SK-N-SH (cell line): Measurements from ENCODE around the gene CASK. TPM values are rescaled to one million over a fixed set of nuclear protein-coding genes. Genes with fewer than 3 reads are reported as not detected.

Experiments
- CTCF ChIA-PET: fragments of 300-600, 350-600 bp; formaldehyde crosslinking; extraction: SDS; loops from one replicate; lab custom pipeline; 2021; lab: Yijun Ruan, JAX
- POLR2A ChIA-PET: fragments of 350-600 bp; sonication (Branson Sonifier 250); formaldehyde crosslinking; extraction: SDS; loops from one replicate; lab custom pipeline; 2020; ENCODE audit warnings: antibody characterized with exemption, inconsistent platforms; lab: Yijun Ruan, JAX
- DNase-seq: peaks from one replicate; pipeline ENCODE4 v3.0.0; 2012
- H2AFZ ChIP-seq: fragments of 200-600 bp; sonication (generic); 2 replicates; pipeline ENCODE4 v1.8.1; 2016; ENCODE audit warnings: antibody characterized with exemption, mild to moderate bottlenecking, low read depth
- H3F3A ChIP-seq: fragments of 200-600 bp; sonication (generic); replicated peaks from 2 replicates; pipeline ENCODE3; 2016; ENCODE audit warnings: antibody characterized with exemption, mild to moderate bottlenecking; ENCODE audit not compliant: insufficient read depth
- H3K27ac ChIP-seq, 2 experiments: fragments of 200-500 bp in 1 of 2; fragments of 200-600 bp in 1 of 2; sonication (Bioruptor generic) in 1 of 2; sonication (generic), shearing (Covaris generic) in 1 of 2; 2 replicates each; pipeline versions ENCODE4 v1.5.1 to v1.6.1; 2014 to 2016; ENCODE audit warnings: low read depth in 2 of 2, inconsistent platforms in 1 of 2, low read length in 1 of 2, mild to moderate bottlenecking in 1 of 2, mixed read lengths in 1 of 2
- H3K27me3 ChIP-seq: fragments of 200-600 bp; sonication (generic), shearing (Covaris generic); 2 replicates; pipeline ENCODE4 v1.6.1; 2016; ENCODE audit warnings: mixed run types; ENCODE audit not compliant: insufficient read depth
- H3K36me3 ChIP-seq, 2 experiments: fragments of 200-500 bp in 1 of 2; fragments of 200-600 bp in 1 of 2; sonication (Bioruptor generic) in 1 of 2; sonication (generic) in 1 of 2; replicated peaks in 1 of 2; 2 replicates each; pipeline versions ENCODE3 to v1.5.1; 2014 to 2016; ENCODE audit warnings: low read length in 1 of 2, mild to moderate bottlenecking in 1 of 2; ENCODE audit not compliant: insufficient read depth in 2 of 2, control insufficient read depth in 1 of 2
- H3K4me1 ChIP-seq, 2 experiments: fragments of 200-500 bp in 1 of 2; fragments of 200-600 bp in 1 of 2; sonication (Bioruptor generic) in 1 of 2; sonication (generic), shearing (Covaris generic) in 1 of 2; 2 replicates each; pipeline versions ENCODE4 v1.5.1 to v1.6.1; 2014 to 2016; ENCODE audit warnings: low read depth in 1 of 2, low read length in 1 of 2, mixed run types in 1 of 2; ENCODE audit not compliant: insufficient read depth in 2 of 2, control insufficient read depth in 1 of 2
- H3K4me2 ChIP-seq: fragments of 200-600 bp; sonication (generic), shearing (Covaris generic); 2 replicates; pipeline ENCODE4 v1.6.1; 2017; ENCODE audit warnings: mixed run types
- H3K4me3 ChIP-seq, 2 experiments: fragments of 200-500 bp in 1 of 2; fragments of 200-600 bp in 1 of 2; sonication (Bioruptor generic) in 1 of 2; sonication (generic), shearing (Covaris generic) in 1 of 2; 2 replicates each; pipeline versions ENCODE4 v1.5.1 to v1.8.1; 2014 to 2016; ENCODE audit warnings: low read depth in 2 of 2, inconsistent platforms in 1 of 2, low read length in 1 of 2, mild to moderate bottlenecking in 1 of 2, mixed read lengths in 1 of 2, moderate library complexity in 1 of 2
- H3K79me2 ChIP-seq: fragments of 200-600 bp; sonication (generic); 2 replicates; pipeline ENCODE4 v1.8.1; 2017; ENCODE audit warnings: mild to moderate bottlenecking; ENCODE audit not compliant: insufficient read depth
- H3K9ac ChIP-seq: fragments of 200-600 bp; sonication (generic); 2 replicates; pipeline ENCODE4 v1.6.1; 2017; ENCODE audit warnings: mixed run types
- H3K9me2 ChIP-seq: fragments of 200-600 bp; sonication (generic); 2 replicates; pipeline ENCODE4 v1.6.1; 2017; ENCODE audit warnings: mixed run types
- H3K9me3 ChIP-seq: fragments of 200-600 bp; sonication (generic); 2 replicates; pipeline ENCODE4 v1.6.1; 2017; ENCODE audit warnings: mixed run types, mild to moderate bottlenecking, moderate library complexity
- H4K20me1 ChIP-seq: fragments of 200-600 bp; sonication (generic); 2 replicates; pipeline ENCODE4 v1.6.1; 2017; ENCODE audit warnings: mild to moderate bottlenecking, mixed run types; ENCODE audit not compliant: insufficient read depth
- CHD2 ChIP-seq: fragments of 150-350 bp; IDR thresholded peaks from 2 replicates; pipeline ENCODE4 v1.6.1; 2018; ENCODE audit warnings: low read length; ENCODE audit not compliant: partially characterized antibody
- ELF1 ChIP-seq: IDR thresholded peaks from 2 replicates; pipeline ENCODE4 v1.4.0; 2012
- EP300 ChIP-seq, 2 experiments: IDR thresholded peaks; 2 replicates each; pipeline versions ENCODE4 v1.4.0 to v1.6.1; 2012; ENCODE audit warnings: borderline replicate concordance in 1 of 2, low read depth in 1 of 2, low read length in 1 of 2
- FOSL2 ChIP-seq: IDR thresholded peaks from 2 replicates; pipeline ENCODE4 v1.4.0; 2012; ENCODE audit warnings: low read depth, mild to moderate bottlenecking, moderate library complexity, borderline replicate concordance
- FOXM1 ChIP-seq: IDR thresholded peaks from 2 replicates; pipeline ENCODE4 v1.4.0; 2012; ENCODE audit warnings: low read depth, mild to moderate bottlenecking
- GATA2 ChIP-seq: sonication (generic); formaldehyde crosslinking; IDR thresholded peaks from 2 replicates; pipeline ENCODE4 v1.5.0; 2020; ENCODE audit warnings: mild to moderate bottlenecking, missing genetic modification reagents
- IRF3 ChIP-seq: fragments of 150-350 bp; IDR thresholded peaks from 2 replicates; pipeline ENCODE4 v1.6.1; 2016; ENCODE audit warnings: mild to moderate bottlenecking, low read depth, low read length
- JUND ChIP-seq: IDR thresholded peaks from 2 replicates; pipeline ENCODE4 v1.4.0; 2012
- MXI1 ChIP-seq: IDR thresholded peaks from 2 replicates; pipeline ENCODE4 v1.6.1; 2012; ENCODE audit warnings: mild to moderate bottlenecking, low read depth, low read length, improper control_type of control experiment
- NFIC ChIP-seq: IDR thresholded peaks from 2 replicates; pipeline ENCODE4 v1.4.0; 2012; ENCODE audit warnings: borderline replicate concordance
- NRF1 ChIP-seq: IDR thresholded peaks from 2 replicates; pipeline ENCODE4 v1.6.1; 2012; ENCODE audit warnings: low read depth, mild to moderate bottlenecking, low read length
- PBX3 ChIP-seq: IDR thresholded peaks from 2 replicates; pipeline ENCODE4; 2012
- RXRA ChIP-seq: IDR thresholded peaks from 2 replicates; pipeline ENCODE4 v1.4.0; 2012; ENCODE audit warnings: low read depth, mild to moderate bottlenecking, borderline replicate concordance
- TAF1 ChIP-seq: IDR thresholded peaks from 2 replicates; pipeline ENCODE4 v1.6.1; 2012; ENCODE audit warnings: low read depth, mild to moderate bottlenecking, low read length, moderate library complexity, borderline replicate concordance
- TCF12 ChIP-seq: IDR thresholded peaks from 2 replicates; pipeline ENCODE4 v1.4.0; 2012
- TEAD4 ChIP-seq: IDR thresholded peaks from 2 replicates; pipeline ENCODE4 v1.4.0; 2012; ENCODE audit warnings: mild to moderate bottlenecking, borderline replicate concordance; ENCODE audit not compliant: insufficient read depth
- YY1 ChIP-seq: IDR thresholded peaks from 2 replicates; pipeline ENCODE4 v1.4.0; 2012; ENCODE audit warnings: low read depth, mild to moderate bottlenecking
- WGBS: methylation state at CpG from one replicate; pipeline ENCODE4 v1.1.6; 2017; ENCODE audit warnings: low lambda C conversion rate; 5-methylcytosine and 5-hydroxymethylcytosine counted together
- polyA plus RNA-seq, 3 experiments: library from polyadenylated mRNA; depleted of rRNA; stranded (reverse); fragments of >200 nt; gene quantifications; 2 replicates each; pipeline ENCODE4 v1.2.3, GENCODE V29; 2012
- TF ChIP-seq, protein P1 (sequence below): fragments of 200-600 bp; sonication (generic); IDR thresholded peaks from 2 replicates; pipeline ENCODE4 v1.6.1; 2017; ENCODE audit warnings: antibody characterized with exemption, mild to moderate bottlenecking, moderate library complexity
- TF ChIP-seq, protein P2 (sequence below): IDR thresholded peaks from 2 replicates; pipeline ENCODE4 v1.4.0; 2012; ENCODE audit warnings: low read depth, borderline replicate concordance
- TF ChIP-seq, protein P3 (sequence below): fragments of 150-350 bp; IDR thresholded peaks from 2 replicates; pipeline ENCODE4 v1.6.1; 2017; ENCODE audit warnings: antibody characterized with exemption, low read length, low read depth, borderline replicate concordance

Gene CASK
- polyA plus RNA-seq, 1 of the 3 experiments (the other 2 are of a cell fraction) = 7.0 TPM

DNA sequence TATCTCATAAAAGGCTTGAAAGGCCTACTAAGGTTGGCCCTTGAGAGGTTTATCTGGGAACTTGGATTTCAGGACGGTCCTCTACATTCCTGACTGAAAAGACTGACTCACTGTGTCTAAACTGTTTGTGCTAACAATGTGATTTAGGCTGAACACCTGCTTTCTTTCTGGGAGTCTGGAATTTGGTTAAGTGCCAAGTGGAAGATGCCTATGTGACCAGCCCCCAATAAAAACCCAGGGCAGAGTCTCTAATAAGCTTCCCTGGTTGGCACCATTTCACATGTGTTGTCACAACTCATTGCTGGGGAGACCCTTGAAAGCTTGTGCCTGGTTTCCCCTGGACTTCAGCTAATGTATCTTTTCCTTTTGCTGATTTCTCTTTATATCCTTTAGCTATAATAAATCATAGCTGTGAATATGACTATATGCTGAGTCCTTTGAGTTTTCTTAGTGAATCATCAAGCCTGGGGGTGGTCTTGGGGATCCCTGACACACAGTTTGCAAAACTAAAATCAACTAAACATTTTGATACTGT lies 144.3 kb downstream of the CASK start:
- no peak for DNase-seq
- no peak overlapping the region for H3K9ac ChIP-seq
- H3F3A ChIP-seq = peaks cover 9% of the 10 kb centered on the region
- WGBS = 17% methylated on average over 1 of the region's 1 CpG
- no peaks in the 10 kb centered on the region for H3K9me2 ChIP-seq
- peak; percentile 54 for TF ChIP-seq TCF12
- TF ChIP-seq NFIC = peak; percentile 64
- peak; percentile 50; the same call in 1 of the 2 replicates for TF ChIP-seq JUND
- no peak for TF ChIP-seq TAF1
- peak in 1 of 2 experiments; percentile 8; a peak in 1 of 4 replicates for TF ChIP-seq EP300 (IDR thresholded peaks at IDR 0.05; ENCODE audit: borderline replicate concordance in 1 of 2, low read depth in 1 of 2, low read length in 1 of 2)
- TF ChIP-seq FOSL2 = peak; percentile 63
- TF ChIP-seq, protein P1, sequence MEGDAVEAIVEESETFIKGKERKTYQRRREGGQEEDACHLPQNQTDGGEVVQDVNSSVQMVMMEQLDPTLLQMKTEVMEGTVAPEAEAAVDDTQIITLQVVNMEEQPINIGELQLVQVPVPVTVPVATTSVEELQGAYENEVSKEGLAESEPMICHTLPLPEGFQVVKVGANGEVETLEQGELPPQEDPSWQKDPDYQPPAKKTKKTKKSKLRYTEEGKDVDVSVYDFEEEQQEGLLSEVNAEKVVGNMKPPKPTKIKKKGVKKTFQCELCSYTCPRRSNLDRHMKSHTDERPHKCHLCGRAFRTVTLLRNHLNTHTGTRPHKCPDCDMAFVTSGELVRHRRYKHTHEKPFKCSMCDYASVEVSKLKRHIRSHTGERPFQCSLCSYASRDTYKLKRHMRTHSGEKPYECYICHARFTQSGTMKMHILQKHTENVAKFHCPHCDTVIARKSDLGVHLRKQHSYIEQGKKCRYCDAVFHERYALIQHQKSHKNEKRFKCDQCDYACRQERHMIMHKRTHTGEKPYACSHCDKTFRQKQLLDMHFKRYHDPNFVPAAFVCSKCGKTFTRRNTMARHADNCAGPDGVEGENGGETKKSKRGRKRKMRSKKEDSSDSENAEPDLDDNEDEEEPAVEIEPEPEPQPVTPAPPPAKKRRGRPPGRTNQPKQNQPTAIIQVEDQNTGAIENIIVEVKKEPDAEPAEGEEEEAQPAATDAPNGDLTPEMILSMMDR = no peak
- TF ChIP-seq PBX3 = peak; percentile 65
- TF ChIP-seq GATA2 = no peak
- H3K36me3 ChIP-seq = no peaks in the 10 kb centered on the region
- no peaks in the 10 kb centered on the region for H3K27me3 ChIP-seq
- H3K27ac ChIP-seq = peak overlapping the region in 1 of 2 experiments; percentile 76; a peak in 2 of 4 replicates
- H3K79me2 ChIP-seq = 0 out of 2 replicates have a peak, but pooled peaks cover 3% of the 10 kb centered on the region
- H3K4me3 ChIP-seq = no peak overlapping the region
- H3K4me1 ChIP-seq = peaks cover 2 to 6% of the 10 kb centered on the region in 2 experiments; a peak in 3 of 4 replicates
- H3K4me2 ChIP-seq = peak overlapping the region; percentile 23; the same call in 1 of the 2 replicates
- peaks cover 8% of the 10 kb centered on the region; the same call in 1 of the 2 replicates for H4K20me1 ChIP-seq
- CTCF ChIA-PET = no interaction called here
- no peaks in the 10 kb centered on the region for H3K9me3 ChIP-seq
- POLR2A ChIA-PET = no interaction called here
- H2AFZ ChIP-seq = no peak overlapping the region

- no peaks in the 10 kb centered on the region for H3K9me2 ChIP-seq
- no peak overlapping the region for H3K4me3 ChIP-seq
- H3K36me3 ChIP-seq = no peaks in the 10 kb centered on the region
- H3K9me3 ChIP-seq = no peaks in the 10 kb centered on the region
- H2AFZ ChIP-seq = no peak overlapping the region
- no peak overlapping the region for H3K9ac ChIP-seq
- no peaks in the 10 kb centered on the region for H3K27me3 ChIP-seq
- DNase-seq = no peak
- no peaks in the 10 kb centered on the region for H3K79me2 ChIP-seq
- H3K4me2 ChIP-seq = no peak overlapping the region
- CTCF ChIA-PET = interaction anchor here (1.2 kb wide), 1 partner anchor 20 kb away, joined by 3 read pairs; no protein-coding TSS in a partner anchor
- H4K20me1 ChIP-seq = no peaks in the 10 kb centered on the region
- POLR2A ChIA-PET = no interaction called here
- no peak overlapping the region for H3K27ac ChIP-seq
- no peaks in the 10 kb centered on the region for H3K4me1 ChIP-seq
- no peaks in the 10 kb centered on the region for H3F3A ChIP-seq
- TF ChIP-seq ELF1 (no peak), FOSL2 (no peak), JUND (no peak), TEAD4 (no peak), CHD2 (no peak), MXI1 (no peak), YY1 (no peak), FOXM1 (no peak), RXRA (no peak), IRF3 (no peak), NRF1 (no peak)
- TF ChIP-seq, protein P2, sequence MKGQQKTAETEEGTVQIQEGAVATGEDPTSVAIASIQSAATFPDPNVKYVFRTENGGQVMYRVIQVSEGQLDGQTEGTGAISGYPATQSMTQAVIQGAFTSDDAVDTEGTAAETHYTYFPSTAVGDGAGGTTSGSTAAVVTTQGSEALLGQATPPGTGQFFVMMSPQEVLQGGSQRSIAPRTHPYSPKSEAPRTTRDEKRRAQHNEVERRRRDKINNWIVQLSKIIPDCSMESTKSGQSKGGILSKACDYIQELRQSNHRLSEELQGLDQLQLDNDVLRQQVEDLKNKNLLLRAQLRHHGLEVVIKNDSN = no peak
- TF ChIP-seq, protein P3, sequence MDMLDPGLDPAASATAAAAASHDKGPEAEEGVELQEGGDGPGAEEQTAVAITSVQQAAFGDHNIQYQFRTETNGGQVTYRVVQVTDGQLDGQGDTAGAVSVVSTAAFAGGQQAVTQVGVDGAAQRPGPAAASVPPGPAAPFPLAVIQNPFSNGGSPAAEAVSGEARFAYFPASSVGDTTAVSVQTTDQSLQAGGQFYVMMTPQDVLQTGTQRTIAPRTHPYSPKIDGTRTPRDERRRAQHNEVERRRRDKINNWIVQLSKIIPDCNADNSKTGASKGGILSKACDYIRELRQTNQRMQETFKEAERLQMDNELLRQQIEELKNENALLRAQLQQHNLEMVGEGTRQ = no peak
- TF ChIP-seq, protein P1 = no peak
Observed at GRCh38 chrX:41761702-41762101, 161.7 kb downstream of the CASK start.
